ENCODE results near the gene CCDC33.
A peak's percentile ranks its signal among the peaks of the same experiment; 100 is the strongest.

The CCDC33 gene

DNA sequence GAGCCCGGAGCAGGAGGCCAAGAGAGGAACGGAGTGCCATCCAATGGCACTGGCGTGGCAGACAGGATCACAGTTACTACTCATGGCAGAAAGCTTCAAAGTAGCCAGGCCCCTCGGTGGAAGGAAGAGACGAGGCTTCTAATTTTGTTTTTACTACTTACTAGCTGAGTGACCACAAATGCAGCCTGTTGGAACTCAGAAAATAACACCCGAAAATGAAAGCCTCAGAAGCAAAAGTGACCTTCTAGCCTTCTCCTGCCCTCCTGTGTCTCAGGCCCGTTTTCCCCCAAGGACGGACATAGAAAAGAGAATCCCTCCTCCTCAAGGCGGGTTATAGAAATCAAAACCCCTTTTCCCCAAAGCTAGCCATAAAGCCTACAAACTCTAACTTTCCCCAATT, 23.6 kb upstream of the CCDC33 start:
- no peak overlapping the region for H3K27ac ChIP-seq (ENCODE audit: low read length)
- H3K79me2 ChIP-seq (ENCODE audit: low read length): no peaks in the 10 kb centered on the region
- no peaks in the 10 kb centered on the region for H3K9me3 ChIP-seq (replicated peaks; ENCODE audit: insufficient read depth, low read length)
- peak overlapping the region; percentile 41; the same call in 1 of the 2 replicates for H3K4me2 ChIP-seq (ENCODE audit: low read depth, low read length)
- no peaks in the 10 kb centered on the region for H3K36me3 ChIP-seq (replicated peaks; ENCODE audit: insufficient read depth, low read length)
- H4K20me1 ChIP-seq (ENCODE audit: insufficient read depth, low read length): no peaks in the 10 kb centered on the region
- no peak overlapping the region for H3K4me3 ChIP-seq (ENCODE audit: low read length)
- peak; percentile 36 for DNase-seq
- H3K9ac ChIP-seq (ENCODE audit: low read length): no peak overlapping the region
- H3F3A ChIP-seq (ENCODE audit: insufficient read depth, low read length): no peaks in the 10 kb centered on the region
- TF ChIP-seq, protein P1, sequence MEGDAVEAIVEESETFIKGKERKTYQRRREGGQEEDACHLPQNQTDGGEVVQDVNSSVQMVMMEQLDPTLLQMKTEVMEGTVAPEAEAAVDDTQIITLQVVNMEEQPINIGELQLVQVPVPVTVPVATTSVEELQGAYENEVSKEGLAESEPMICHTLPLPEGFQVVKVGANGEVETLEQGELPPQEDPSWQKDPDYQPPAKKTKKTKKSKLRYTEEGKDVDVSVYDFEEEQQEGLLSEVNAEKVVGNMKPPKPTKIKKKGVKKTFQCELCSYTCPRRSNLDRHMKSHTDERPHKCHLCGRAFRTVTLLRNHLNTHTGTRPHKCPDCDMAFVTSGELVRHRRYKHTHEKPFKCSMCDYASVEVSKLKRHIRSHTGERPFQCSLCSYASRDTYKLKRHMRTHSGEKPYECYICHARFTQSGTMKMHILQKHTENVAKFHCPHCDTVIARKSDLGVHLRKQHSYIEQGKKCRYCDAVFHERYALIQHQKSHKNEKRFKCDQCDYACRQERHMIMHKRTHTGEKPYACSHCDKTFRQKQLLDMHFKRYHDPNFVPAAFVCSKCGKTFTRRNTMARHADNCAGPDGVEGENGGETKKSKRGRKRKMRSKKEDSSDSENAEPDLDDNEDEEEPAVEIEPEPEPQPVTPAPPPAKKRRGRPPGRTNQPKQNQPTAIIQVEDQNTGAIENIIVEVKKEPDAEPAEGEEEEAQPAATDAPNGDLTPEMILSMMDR (IDR thresholded peaks at IDR 0.05; ENCODE audit: low read length): no peak
- TF ChIP-seq EZH2 (optimal IDR thresholded peaks at IDR 0.05; ENCODE audit: low read depth, low read length) (no peak), EZH2phosphoT487 (IDR thresholded peaks at IDR 0.05; ENCODE audit: low read length) (no peak)
- H3K4me1 ChIP-seq (ENCODE audit: low read length): peaks cover 7% of the 10 kb centered on the region
- H2AFZ ChIP-seq (ENCODE audit: low read length): no peak overlapping the region
- H3K9me2 ChIP-seq (replicated peaks; ENCODE audit: insufficient read depth, low read length): no peaks in the 10 kb centered on the region
- H3K27me3 ChIP-seq (replicated peaks; ENCODE audit: insufficient read depth, low read length): peaks cover 76% of the 10 kb centered on the region

DNA sequence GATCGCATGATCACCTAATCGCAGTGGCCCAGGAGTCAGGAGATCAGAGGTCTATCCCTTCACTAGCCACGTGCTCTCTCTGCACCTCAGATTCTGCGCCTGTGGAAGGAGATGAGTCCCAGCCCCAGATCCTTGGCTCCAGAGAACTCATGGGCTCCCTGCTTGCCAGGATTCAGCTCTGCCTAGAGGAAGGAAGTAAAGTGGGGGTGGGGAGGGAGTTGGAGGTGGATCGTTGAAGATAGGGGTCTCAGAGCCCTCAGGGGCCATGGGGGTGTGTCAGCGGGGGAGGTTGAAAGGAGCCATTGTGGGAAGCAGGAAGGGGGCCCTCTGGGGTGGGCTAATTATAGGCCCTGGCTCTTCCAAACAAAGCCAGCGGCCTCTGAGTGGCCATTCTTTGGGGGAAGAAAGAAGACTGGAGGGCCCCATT, 22.3 kb upstream of the CCDC33 start:
- Histone ChIP-seq H3K4me2 (ENCODE audit: low read depth, low read length) (no peak overlapping the region), H4K20me1 (ENCODE audit: insufficient read depth, low read length) (no peaks in the 10 kb centered on the region), H3K4me1 (ENCODE audit: low read length) (peaks cover 7% of the 10 kb centered on the region), H3K36me3 (replicated peaks; ENCODE audit: insufficient read depth, low read length) (no peaks in the 10 kb centered on the region), H3K79me2 (ENCODE audit: low read length) (no peaks in the 10 kb centered on the region), H3K27ac (ENCODE audit: low read length) (no peak overlapping the region), H2AFZ (ENCODE audit: low read length) (no peak overlapping the region), H3K9ac (ENCODE audit: low read length) (no peak overlapping the region), H3K9me2 (replicated peaks; ENCODE audit: insufficient read depth, low read length) (no peaks in the 10 kb centered on the region), H3K9me3 (replicated peaks; ENCODE audit: insufficient read depth, low read length) (no peaks in the 10 kb centered on the region), H3K27me3 (replicated peaks; ENCODE audit: insufficient read depth, low read length) (peaks cover 76% of the 10 kb centered on the region), H3F3A (ENCODE audit: insufficient read depth, low read length) (no peaks in the 10 kb centered on the region), H3K4me3 (ENCODE audit: low read length) (no peak overlapping the region)
- DNase-seq: no peak
- TF ChIP-seq EZH2phosphoT487 (IDR thresholded peaks at IDR 0.05; ENCODE audit: low read length) (no peak), EZH2 (optimal IDR thresholded peaks at IDR 0.05; ENCODE audit: low read depth, low read length) (no peak)
- TF ChIP-seq, protein P1 (IDR thresholded peaks at IDR 0.05; ENCODE audit: low read length): no peak

DNA sequence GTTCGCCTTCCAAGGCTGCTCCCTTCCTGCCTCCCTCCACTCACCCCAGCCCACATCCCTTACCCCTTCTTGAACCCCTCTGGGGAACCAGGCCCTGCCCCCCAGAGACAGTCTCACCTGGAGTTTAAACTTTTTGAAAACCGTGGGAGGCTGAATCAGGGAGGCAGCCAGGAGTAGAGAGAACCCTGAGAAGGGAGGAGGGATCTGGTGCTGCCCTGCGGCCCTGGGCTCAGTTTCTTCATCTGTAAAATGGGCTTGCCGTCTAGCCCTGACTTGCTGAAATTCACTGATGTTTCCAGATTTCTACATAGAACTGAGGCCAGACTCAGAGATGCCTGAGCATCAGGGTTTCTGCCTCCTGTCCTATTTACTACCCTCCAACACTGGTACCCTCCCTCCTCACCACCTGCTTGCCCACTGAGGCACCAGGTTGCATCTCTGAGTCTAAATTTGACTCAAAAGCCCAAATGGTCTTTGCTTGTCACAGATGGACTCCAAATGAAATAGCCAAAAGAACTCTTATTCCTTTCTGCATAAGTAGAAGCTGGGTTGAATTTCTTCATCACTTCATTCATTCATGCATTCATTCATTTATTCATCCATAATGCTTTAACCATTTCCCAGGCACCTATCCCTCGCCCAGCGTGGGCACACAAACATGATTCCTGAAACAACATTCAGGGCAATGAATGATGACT, 21.7 kb upstream of the CCDC33 start:
- no peaks in the 10 kb centered on the region for H3F3A ChIP-seq (ENCODE audit: insufficient read depth, low read length)
- H3K4me1 ChIP-seq (ENCODE audit: low read length): peaks cover 7% of the 10 kb centered on the region
- no peaks in the 10 kb centered on the region for H3K36me3 ChIP-seq (replicated peaks; ENCODE audit: insufficient read depth, low read length)
- no peak overlapping the region for H2AFZ ChIP-seq (ENCODE audit: low read length)
- H3K4me3 ChIP-seq (ENCODE audit: low read length): no peak overlapping the region
- H3K9ac ChIP-seq (ENCODE audit: low read length): no peak overlapping the region
- no peak for DNase-seq
- H4K20me1 ChIP-seq (ENCODE audit: insufficient read depth, low read length): no peaks in the 10 kb centered on the region
- peaks cover 76% of the 10 kb centered on the region for H3K27me3 ChIP-seq (replicated peaks; ENCODE audit: insufficient read depth, low read length)
- no peak overlapping the region for H3K4me2 ChIP-seq (ENCODE audit: low read depth, low read length)
- TF ChIP-seq EZH2phosphoT487 (IDR thresholded peaks at IDR 0.05; ENCODE audit: low read length) (no peak), EZH2 (optimal IDR thresholded peaks at IDR 0.05; ENCODE audit: low read depth, low read length) (no peak)
- TF ChIP-seq, protein P1 (IDR thresholded peaks at IDR 0.05; ENCODE audit: low read length): no peak
- no peaks in the 10 kb centered on the region for H3K79me2 ChIP-seq (ENCODE audit: low read length)
- H3K27ac ChIP-seq (ENCODE audit: low read length): no peak overlapping the region
- no peaks in the 10 kb centered on the region for H3K9me2 ChIP-seq (replicated peaks; ENCODE audit: insufficient read depth, low read length)
- H3K9me3 ChIP-seq (replicated peaks; ENCODE audit: insufficient read depth, low read length): no peaks in the 10 kb centered on the region
